A549 (cell line): Measurements from ENCODE around the gene PITPNM2. TPM values are rescaled to one million over a fixed set of nuclear protein-coding genes. Genes with fewer than 3 reads are reported as not detected.
A peak's percentile ranks its signal among the peaks of the same experiment; 100 is the strongest.

ENCODE experiments used
- ATAC-seq, 2 experiments: fragments of 200-7000 bp in 1 of 2; fragments of >200 bp in 1 of 2; cut with Nextera tagmentation in 1 of 2; cut with Tn5 transposase in 1 of 2; 3 replicates each; pipeline versions ENCODE4 v1.8.0 to v1.9.1; 2018 to 2020; ENCODE audit warnings: mild to moderate bottlenecking in 1 of 2, moderate library complexity in 1 of 2
- CTCF ChIA-PET: fragments of 300-600 bp; sonication (Branson Sonifier 250); formaldehyde crosslinking; extraction: SDS; loops from one replicate; lab custom pipeline; 2021; ENCODE audit warnings: antibody characterized with exemption, inconsistent platforms; lab: Yijun Ruan, JAX
- POLR2A ChIA-PET: fragments of 350-600 bp; formaldehyde crosslinking; extraction: SDS; loops from one replicate; lab custom pipeline; 2021; ENCODE audit warnings: antibody characterized with exemption, inconsistent platforms; lab: Yijun Ruan, JAX
- DNase-seq, 2 experiments: peaks; one replicate each; pipeline versions ENCODE4 v3.0.0 to v3.0.0-alpha.2; 2011 to 2016; ENCODE audit warnings: low read depth in 1 of 2, low spot score in 1 of 2
- FAIRE-seq: peaks from 2 replicates; lab custom pipeline; 2011; peaks lifted over from hg19 to GRCh38; lab: Jason Lieb, UNC
- H3K27ac ChIP-seq, 2 experiments: fragments of >200 bp; sonication (Bioruptor Twin); formaldehyde crosslinking; 3 replicates each; pipeline ENCODE4 v1.5.1; 2016 to 2017
- H3K4me1 ChIP-seq: fragments of >200 bp; sonication (Bioruptor Twin); formaldehyde crosslinking; 3 replicates; pipeline ENCODE4 v1.6.1; 2016
- H3K4me2 ChIP-seq: fragments of >200 bp; sonication (Bioruptor Twin); formaldehyde crosslinking; 3 replicates; pipeline ENCODE4 v1.6.1; 2016
- H3K4me3 ChIP-seq: fragments of >200 bp; sonication (Bioruptor Twin); formaldehyde crosslinking; 3 replicates; pipeline ENCODE4 v1.5.1; 2016
- H3K9me3 ChIP-seq: fragments of >200 bp; sonication (Bioruptor Twin); formaldehyde crosslinking; 3 replicates; pipeline ENCODE4 v1.6.1; 2016
- BHLHE40 ChIP-seq: IDR thresholded peaks from 2 replicates; pipeline ENCODE4 v1.6.1; 2012; ENCODE audit warnings: low read depth, low read length, inconsistent platforms
- CBX2 ChIP-seq: fragments of 200-600 bp; sonication (generic); IDR thresholded peaks from 2 replicates; pipeline ENCODE4 v1.6.1; 2016; ENCODE audit warnings: low read depth, mild to moderate bottlenecking, borderline replicate concordance
- CBX8 ChIP-seq: fragments of 200-600 bp; sonication (generic); IDR thresholded peaks from 2 replicates; pipeline ENCODE4 v1.6.1; 2016
- CEBPB ChIP-seq, 2 experiments: fragments of >200 bp in 1 of 2; sonication (Bioruptor Twin) in 1 of 2; formaldehyde crosslinking in 1 of 2; IDR thresholded peaks; 2 replicates each; pipeline ENCODE4 v1.6.1; 2012 to 2016
- CHD2 ChIP-seq: fragments of 150-350 bp; IDR thresholded peaks from 2 replicates; pipeline ENCODE4 v1.6.1; 2014; ENCODE audit warnings: low read length; ENCODE audit not compliant: partially characterized antibody
- CHD4 ChIP-seq: fragments of 200-600 bp; sonication (generic); IDR thresholded peaks from 2 replicates; pipeline ENCODE4 v1.6.1; 2016; ENCODE audit warnings: antibody characterized with exemption, mild to moderate bottlenecking, borderline replicate concordance
- ESRRA ChIP-seq: fragments of 150-350 bp; IDR thresholded peaks from 2 replicates; pipeline ENCODE4 v1.6.1; 2014; ENCODE audit warnings: mild to moderate bottlenecking, low read length, borderline replicate concordance
- FOXS1 ChIP-seq: fragments of 250-450 bp; sonication (Bioruptor Pico); IDR thresholded peaks from 2 replicates; pipeline ENCODE4 v1.5.0; 2020; ENCODE audit warnings: mild to moderate bottlenecking, moderate library complexity
- HEYL ChIP-seq: fragments of 250-450 bp; sonication (Bioruptor Pico); IDR thresholded peaks from 2 replicates; pipeline ENCODE4 v1.8.0; 2021; ENCODE audit warnings: mild to moderate bottlenecking, moderate library complexity
- HOXA7 ChIP-seq: fragments of 250-450 bp; sonication (Bioruptor Pico); IDR thresholded peaks from 2 replicates; pipeline ENCODE4 v1.5.0; 2020; ENCODE audit warnings: mild to moderate bottlenecking, moderate library complexity
- HOXB13 ChIP-seq: fragments of 250-450 bp; sonication (Bioruptor Pico); IDR thresholded peaks from 2 replicates; pipeline ENCODE4 v1.5.0; 2020; ENCODE audit warnings: low read depth, mild to moderate bottlenecking, moderate library complexity
- HOXB5 ChIP-seq: fragments of 250-450 bp; sonication (Bioruptor Pico); IDR thresholded peaks from 2 replicates; pipeline ENCODE4 v1.5.0; 2020; ENCODE audit warnings: mild to moderate bottlenecking, moderate library complexity
- JUNB ChIP-seq: fragments of >200 bp; sonication (Bioruptor Twin); formaldehyde crosslinking; IDR thresholded peaks from 2 replicates; pipeline ENCODE4 v1.6.1; 2016
- KDM1A ChIP-seq: fragments of 200-600 bp; sonication (generic); IDR thresholded peaks from 2 replicates; pipeline ENCODE4 v1.6.1; 2016; ENCODE audit warnings: low read depth, mild to moderate bottlenecking
- KDM5A ChIP-seq: fragments of 200-600 bp; sonication (generic); IDR thresholded peaks from 2 replicates; pipeline ENCODE4 v1.6.1; 2016; ENCODE audit warnings: antibody characterized with exemption, mild to moderate bottlenecking
- MAFK ChIP-seq: fragments of 450-650 bp; IDR thresholded peaks from 2 replicates; pipeline ENCODE4 v1.6.1; 2014; ENCODE audit not compliant: partially characterized antibody
- MAZ ChIP-seq: fragments of 150-350 bp; IDR thresholded peaks from 2 replicates; pipeline ENCODE4 v1.6.1; 2014; ENCODE audit warnings: antibody characterized with exemption, low read depth, low read length, borderline replicate concordance
- NFE2L2 ChIP-seq: fragments of 150-350 bp; conservative IDR thresholded peaks from 2 replicates; pipeline ENCODE4 v1.6.1; 2014; ENCODE audit warnings: low read length
- NPAS2 ChIP-seq: fragments of 250-450 bp; sonication (Bioruptor Pico); IDR thresholded peaks from 2 replicates; pipeline ENCODE4 v1.8.0; 2022; ENCODE audit warnings: mild to moderate bottlenecking, moderate library complexity, borderline replicate concordance
- NR3C1 ChIP-seq: fragments of >200 bp; sonication (Bioruptor Twin); formaldehyde crosslinking; IDR thresholded peaks from 3 replicates; pipeline ENCODE4 v1.6.1; 2017
- PHF8 ChIP-seq: fragments of 200-600 bp; sonication (generic); IDR thresholded peaks from 2 replicates; pipeline ENCODE4 v1.6.1; 2016; ENCODE audit warnings: low read depth, mild to moderate bottlenecking, antibody characterized with exemption, moderate library complexity, borderline replicate concordance
- POLR2A ChIP-seq: IDR thresholded peaks from 2 replicates; pipeline ENCODE4 v1.6.1; 2012; ENCODE audit warnings: mild to moderate bottlenecking, low read length
- POLR2AphosphoS2 ChIP-seq: conservative IDR thresholded peaks from 2 replicates; pipeline ENCODE4 v1.6.1; 2012; ENCODE audit warnings: low read length, improper control_type of control experiment, inconsistent platforms
- RAD21 ChIP-seq, 2 experiments: fragments of >200 bp in 1 of 2; sonication (Bioruptor Twin) in 1 of 2; formaldehyde crosslinking in 1 of 2; IDR thresholded peaks in 1 of 2; conservative IDR thresholded peaks in 1 of 2; 2 replicates in 1 of 2; 3 replicates in 1 of 2; pipeline ENCODE4 v1.6.1; 2012 to 2018; ENCODE audit warnings: inconsistent platforms in 1 of 2
- RARB ChIP-seq: fragments of 250-450 bp; sonication (Bioruptor Pico); IDR thresholded peaks from 2 replicates; pipeline ENCODE4 v1.8.0; 2021; ENCODE audit warnings: mild to moderate bottlenecking, moderate library complexity
- RCOR1 ChIP-seq: fragments of 150-350 bp; IDR thresholded peaks from 2 replicates; pipeline ENCODE4 v1.6.1; 2014; ENCODE audit warnings: antibody characterized with exemption, low read length, low read depth
- RFX5 ChIP-seq: fragments of 450-650 bp; IDR thresholded peaks from 2 replicates; pipeline ENCODE4 v1.7.1; 2014; ENCODE audit warnings: antibody characterized with exemption, mild to moderate bottlenecking, moderate library complexity
- SMC3 ChIP-seq: fragments of >200 bp; sonication (Bioruptor Twin); formaldehyde crosslinking; IDR thresholded peaks from 3 replicates; pipeline ENCODE4 v1.6.1; 2018; ENCODE audit warnings: inconsistent platforms
- TP53 ChIP-seq: fragments of 250-450 bp; sonication (Bioruptor Pico); IDR thresholded peaks from 2 replicates; pipeline ENCODE4 v1.5.0; 2021; ENCODE audit warnings: mild to moderate bottlenecking, moderate library complexity
- ZFP36 ChIP-seq: fragments of 450-650 bp; IDR thresholded peaks from 2 replicates; pipeline ENCODE4 v1.6.1; 2014; ENCODE audit warnings: borderline replicate concordance; ENCODE audit not compliant: partially characterized antibody
- ZNF302 ChIP-seq: fragments of 250-450 bp; sonication (Bioruptor Pico); IDR thresholded peaks from 2 replicates; pipeline ENCODE4 v1.9.0; 2021; ENCODE audit warnings: inconsistent platforms, mild to moderate bottlenecking, moderate library complexity
- ZSCAN20 ChIP-seq: fragments of 250-450 bp; sonication (Bioruptor Pico); IDR thresholded peaks from 2 replicates; pipeline ENCODE4 v1.8.0; 2022; ENCODE audit warnings: mild to moderate bottlenecking, moderate library complexity
- WGBS: methylation state at CpG from one replicate; pipeline ENCODE4 v1.1.6; 2017; ENCODE audit errors: missing lambda C conversion rate; 5-methylcytosine and 5-hydroxymethylcytosine counted together
- polyA minus RNA-seq: library from RNA; depleted of rRNA, polyadenylated mRNA; stranded (reverse); fragments of >200 nt; gene quantifications from 2 replicates; pipeline ENCODE4 v1.2.3, GENCODE V29; 2011; rRNA and poly(A)+ RNA removed
- polyA plus RNA-seq, 4 experiments: library from polyadenylated mRNA; depleted of rRNA in 3 of 4; stranded (reverse); fragments of >200 nt; fragmentation: RNase III in 1 of 4; extraction: RNeasy Plus Mini Kit Qiagen cat#74134 plus additional on column Dnase treatment in 1 of 4; gene quantifications; 2 replicates in 3 of 4; 3 replicates in 1 of 4; pipeline ENCODE4 v1.2.3, GENCODE V29; 2011 to 2017
- TF ChIP-seq, protein P1 (sequence below): fragments of >200 bp; sonication (Bioruptor Twin); formaldehyde crosslinking; IDR thresholded peaks from 3 replicates; pipeline ENCODE4 v1.5.1; 2016
- TF ChIP-seq, protein P2 (sequence below): fragments of >200 bp; sonication (Bioruptor Twin); formaldehyde crosslinking; IDR thresholded peaks from 3 replicates; pipeline ENCODE4 v1.6.1; 2016
- TF ChIP-seq, protein P3 (sequence below): fragments of 250-450 bp; sonication (Bioruptor Pico); IDR thresholded peaks from 2 replicates; pipeline ENCODE4 v1.5.0; 2020; ENCODE audit warnings: low read depth, mild to moderate bottlenecking, moderate library complexity
- TF ChIP-seq, protein P4 (sequence below): IDR thresholded peaks from 2 replicates; pipeline ENCODE4 v1.6.1; 2012
- TF ChIP-seq, protein P5 (sequence below): fragments of >200 bp; sonication (Bioruptor Twin); formaldehyde crosslinking; IDR thresholded peaks from 2 replicates; pipeline ENCODE4 v1.6.1; 2016

Gene PITPNM2
- polyA plus RNA-seq (2011; rRNA removed) (2.6 and 4.3 TPM in 2 replicates), polyA plus RNA-seq (2017; fragmentation: RNase III; extraction: RNeasy Plus Mini Kit Qiagen cat#74134 plus additional on column Dnase treatment) (10.8 to 14.6 TPM (median 13.6 TPM) in 3 replicates), polyA minus RNA-seq (12.0 and 13.5 TPM in 2 replicates)
- 6.8 and 10.0 TPM in 2 replicates for polyA plus RNA-seq (2012; cell fraction: cytosol; rRNA removed)
- 28.6 and 38.4 TPM in 2 replicates for polyA plus RNA-seq (2012; cell fraction: nucleus; rRNA removed)

DNA sequence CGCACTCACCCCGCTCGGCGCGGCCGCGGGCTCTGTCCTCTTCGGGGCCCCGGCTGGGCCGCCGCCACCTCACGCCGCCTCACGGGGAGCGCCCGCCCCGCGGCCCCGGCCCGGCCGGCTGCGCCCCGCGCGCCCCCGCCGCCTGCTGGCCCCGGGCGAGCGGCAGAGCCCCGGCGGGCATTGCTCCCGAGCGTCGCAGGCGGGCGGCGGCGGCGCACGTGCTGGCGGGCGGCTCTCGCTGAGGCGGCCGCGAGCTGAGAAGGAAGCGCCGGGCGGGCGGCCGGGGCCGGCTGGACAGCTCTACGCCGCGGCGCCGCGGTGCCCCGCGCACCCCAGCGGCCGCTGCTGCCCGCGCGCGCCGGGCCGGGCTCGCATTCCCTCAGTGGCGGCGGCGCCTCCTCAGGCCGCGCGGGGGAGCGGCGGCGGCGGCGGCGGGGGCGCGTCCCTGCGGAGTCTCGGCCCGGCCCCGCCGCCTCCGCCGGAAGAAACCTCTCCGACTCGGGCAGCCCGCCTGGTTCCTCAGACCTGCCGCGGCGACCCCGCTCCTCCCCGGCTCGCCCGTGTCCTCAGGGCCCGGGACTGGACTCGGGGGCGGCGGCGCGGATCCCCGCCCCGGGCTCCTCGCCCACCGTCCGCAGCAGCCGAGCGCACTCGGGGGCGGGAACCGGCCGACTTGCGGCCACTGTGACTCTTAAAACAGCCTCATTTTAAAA lies at the start of gene PITPNM2:
PITPNM2 (minus strand) TSS at position 347 of the 713 bp plus-strand sequence. CDS start 116,500 bp downstream, outside the sequence.
- Histone ChIP-seq H3K4me3 (peak within 1 kb of the TSS; percentile 80), H3K9me3 (no peaks in the 10 kb centered on the region), H3K27ac (peak within 1 kb of the TSS; percentile 93 to 99), H3K4me1 (peaks cover 34% of the 10 kb centered on the region), H3K4me2 (peak within 1 kb of the TSS; percentile 89)
- DNase-seq, result peak; percentile 57
- ChIA-PET POLR2A (interaction anchor here (1.8 to 1.9 kb wide), 2 partner anchors 11 to 82 kb away, joined by 5 to 13 read pairs; partner anchors contain the start of genes MPHOSPH9 and MTRFR), CTCF (interaction anchor here (0.5 to 9.5 kb wide), 32 partner anchors 10 to 1265 kb away, joined by 3 to 104 read pairs (median 4); partner anchors contain the start of genes MPHOSPH9 and MTRFR)
- ATAC-seq, result peak; percentile 77 to 86
- WGBS, result under 1% methylated on average over 21 of the region's 119 CpGs
- no peak for FAIRE-seq
- no peak for TF ChIP-seq HOXB13 (CRISPR knock-in tag)
- TF ChIP-seq POLR2AphosphoS2, result no peak
- TF ChIP-seq ZSCAN20 (CRISPR knock-in tag), result no peak
- TF ChIP-seq, protein P1, sequence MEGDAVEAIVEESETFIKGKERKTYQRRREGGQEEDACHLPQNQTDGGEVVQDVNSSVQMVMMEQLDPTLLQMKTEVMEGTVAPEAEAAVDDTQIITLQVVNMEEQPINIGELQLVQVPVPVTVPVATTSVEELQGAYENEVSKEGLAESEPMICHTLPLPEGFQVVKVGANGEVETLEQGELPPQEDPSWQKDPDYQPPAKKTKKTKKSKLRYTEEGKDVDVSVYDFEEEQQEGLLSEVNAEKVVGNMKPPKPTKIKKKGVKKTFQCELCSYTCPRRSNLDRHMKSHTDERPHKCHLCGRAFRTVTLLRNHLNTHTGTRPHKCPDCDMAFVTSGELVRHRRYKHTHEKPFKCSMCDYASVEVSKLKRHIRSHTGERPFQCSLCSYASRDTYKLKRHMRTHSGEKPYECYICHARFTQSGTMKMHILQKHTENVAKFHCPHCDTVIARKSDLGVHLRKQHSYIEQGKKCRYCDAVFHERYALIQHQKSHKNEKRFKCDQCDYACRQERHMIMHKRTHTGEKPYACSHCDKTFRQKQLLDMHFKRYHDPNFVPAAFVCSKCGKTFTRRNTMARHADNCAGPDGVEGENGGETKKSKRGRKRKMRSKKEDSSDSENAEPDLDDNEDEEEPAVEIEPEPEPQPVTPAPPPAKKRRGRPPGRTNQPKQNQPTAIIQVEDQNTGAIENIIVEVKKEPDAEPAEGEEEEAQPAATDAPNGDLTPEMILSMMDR, result peak; percentile 49; the same call in 2 of the 3 replicates
- no peak for TF ChIP-seq CEBPB (IDR thresholded peaks at IDR 0.05)
- TF ChIP-seq HOXB5 (CRISPR knock-in tag), result no peak
- TF ChIP-seq, protein P2, sequence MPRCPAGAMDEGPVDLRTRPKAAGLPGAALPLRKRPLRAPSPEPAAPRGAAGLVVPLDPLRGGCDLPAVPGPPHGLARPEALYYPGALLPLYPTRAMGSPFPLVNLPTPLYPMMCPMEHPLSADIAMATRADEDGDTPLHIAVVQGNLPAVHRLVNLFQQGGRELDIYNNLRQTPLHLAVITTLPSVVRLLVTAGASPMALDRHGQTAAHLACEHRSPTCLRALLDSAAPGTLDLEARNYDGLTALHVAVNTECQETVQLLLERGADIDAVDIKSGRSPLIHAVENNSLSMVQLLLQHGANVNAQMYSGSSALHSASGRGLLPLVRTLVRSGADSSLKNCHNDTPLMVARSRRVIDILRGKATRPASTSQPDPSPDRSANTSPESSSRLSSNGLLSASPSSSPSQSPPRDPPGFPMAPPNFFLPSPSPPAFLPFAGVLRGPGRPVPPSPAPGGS, result 0 out of 3 replicates have a peak, but pooled peaks have one; percentile 24
- TF ChIP-seq CBX8, result no peak
- no peak for TF ChIP-seq MAZ
- TF ChIP-seq PHF8, result peak; percentile 52; the same call in 1 of the 2 replicates
- TF ChIP-seq KDM5A, result no peak
- 0 out of 5 replicates have a peak, but pooled peaks of 1 of the 2 experiments have one; percentile 23 for TF ChIP-seq RAD21 (conservative IDR thresholded peaks at IDR 0.05 in 1 of 2, IDR thresholded peaks at IDR 0.05 in 1 of 2)
- TF ChIP-seq BHLHE40, result no peak
- TF ChIP-seq, protein P3, sequence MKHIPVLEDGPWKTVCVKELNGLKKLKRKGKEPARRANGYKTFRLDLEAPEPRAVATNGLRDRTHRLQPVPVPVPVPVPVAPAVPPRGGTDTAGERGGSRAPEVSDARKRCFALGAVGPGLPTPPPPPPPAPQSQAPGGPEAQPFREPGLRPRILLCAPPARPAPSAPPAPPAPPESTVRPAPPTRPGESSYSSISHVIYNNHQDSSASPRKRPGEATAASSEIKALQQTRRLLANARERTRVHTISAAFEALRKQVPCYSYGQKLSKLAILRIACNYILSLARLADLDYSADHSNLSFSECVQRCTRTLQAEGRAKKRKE (CRISPR knock-in tag), result no peak
- TF ChIP-seq FOXS1 (CRISPR knock-in tag), result no peak
- no peak for TF ChIP-seq HOXA7 (CRISPR knock-in tag)
- TF ChIP-seq SMC3, result peak; percentile 42; the same call in 2 of the 3 replicates
- TF ChIP-seq ZNF302 (CRISPR knock-in tag), result no peak
- TF ChIP-seq NFE2L2, result no peak
- TF ChIP-seq, protein P4, sequence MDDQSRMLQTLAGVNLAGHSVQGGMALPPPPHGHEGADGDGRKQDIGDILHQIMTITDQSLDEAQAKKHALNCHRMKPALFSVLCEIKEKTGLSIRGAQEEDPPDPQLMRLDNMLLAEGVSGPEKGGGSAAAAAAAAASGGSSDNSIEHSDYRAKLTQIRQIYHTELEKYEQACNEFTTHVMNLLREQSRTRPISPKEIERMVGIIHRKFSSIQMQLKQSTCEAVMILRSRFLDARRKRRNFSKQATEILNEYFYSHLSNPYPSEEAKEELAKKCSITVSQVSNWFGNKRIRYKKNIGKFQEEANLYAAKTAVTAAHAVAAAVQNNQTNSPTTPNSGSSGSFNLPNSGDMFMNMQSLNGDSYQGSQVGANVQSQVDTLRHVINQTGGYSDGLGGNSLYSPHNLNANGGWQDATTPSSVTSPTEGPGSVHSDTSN, result no peak
- TF ChIP-seq CBX2, result no peak
- no peak for TF ChIP-seq CHD4
- no peak for TF ChIP-seq MAFK
- no peak for TF ChIP-seq ESRRA
- TF ChIP-seq RARB (CRISPR knock-in tag), result no peak
- TF ChIP-seq TP53, result no peak
- TF ChIP-seq ZFP36, result no peak
- no peak for TF ChIP-seq RCOR1
- TF ChIP-seq HEYL (CRISPR knock-in tag), result no peak
- TF ChIP-seq KDM1A, result no peak
- TF ChIP-seq CHD2, result no peak
- TF ChIP-seq JUNB, result no peak
- TF ChIP-seq POLR2A, result peak; percentile 25; the same call in 1 of the 2 replicates
- TF ChIP-seq, protein P5, sequence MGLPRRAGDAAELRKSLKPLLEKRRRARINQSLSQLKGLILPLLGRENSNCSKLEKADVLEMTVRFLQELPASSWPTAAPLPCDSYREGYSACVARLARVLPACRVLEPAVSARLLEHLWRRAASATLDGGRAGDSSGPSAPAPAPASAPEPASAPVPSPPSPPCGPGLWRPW, result no peak
- no peak for TF ChIP-seq NR3C1
- TF ChIP-seq NPAS2 (CRISPR knock-in tag), result no peak
- TF ChIP-seq RFX5, result no peak
